Suppressor macrophage treated with lipopolysaccharide for 1 hour (primary cell): Measurements from ENCODE around the gene VTCN1.
A peak's percentile ranks its signal among the peaks of the same experiment; 100 is the strongest.
"Not testable (repeated sequence)": the region's sequence is repeated elsewhere in the genome, so short reads cannot be mapped to it uniquely, and the experiment has no call there.

Experiments used
- DNase-seq, 3 donors: peaks; one replicate each; pipeline ENCODE4 v3.0.0-alpha.2; 2020 to 2022

Gene VTCN1

DNA sequence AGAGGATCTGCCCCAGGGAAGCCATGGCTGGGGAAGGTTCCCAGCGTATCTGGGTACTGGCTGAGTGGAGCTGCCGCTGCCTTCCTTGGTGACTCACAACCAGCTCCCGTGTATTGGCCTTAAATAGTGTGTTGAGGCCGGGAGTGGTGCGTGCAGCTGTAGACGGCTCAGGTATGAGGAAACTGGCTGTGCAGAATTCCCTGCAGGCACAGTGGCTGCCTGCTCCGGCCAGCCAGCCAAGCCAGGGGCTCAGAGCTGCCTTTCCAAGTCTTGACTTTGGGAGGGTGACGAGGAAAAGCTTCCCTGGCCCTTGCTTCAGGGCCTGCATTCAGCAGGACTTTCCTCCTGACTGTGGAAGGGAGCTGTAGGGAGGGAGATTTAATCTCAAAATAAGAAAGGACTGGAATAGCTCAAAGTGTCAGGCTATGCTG is at the start of gene VTCN1:
Gene VTCN1 (minus strand): TSS at position 97 of the 431 bp plus-strand sequence. CDS start 72 bp downstream, at position 25.
- DNase-seq, result no peak

GRCh38 chr1:117258791-117259190 is 48.1 kb upstream of the VTCN1 start:
- DNase-seq, result no peak

DNA sequence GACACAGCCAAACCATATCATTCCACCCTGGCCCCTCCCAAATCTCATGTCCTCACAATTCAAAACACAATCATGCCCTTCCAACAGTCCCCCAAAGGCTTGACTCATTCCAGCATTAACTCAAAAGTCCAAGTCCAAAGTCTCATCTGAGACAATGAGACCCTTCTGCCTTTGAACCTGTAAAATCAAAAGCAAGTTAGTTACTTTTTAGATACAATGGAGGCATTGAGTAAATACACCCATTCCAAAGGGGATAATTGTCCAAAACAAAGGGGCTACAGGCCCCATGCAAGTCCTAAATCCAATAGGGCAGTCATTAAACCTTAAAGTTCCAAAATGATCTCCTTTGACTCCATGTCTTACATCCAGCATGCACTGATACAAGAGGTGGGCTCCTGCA is 47.3 kb upstream of the VTCN1 start:
- not testable (repeated sequence) for DNase-seq

- DNase-seq, result no peak
Measured at GRCh38 chr1:117257291-117257690, 46.6 kb upstream of the VTCN1 start.

GRCh38 chr1:117250061-117250606 is 39.4 kb upstream of the VTCN1 start:
- no peak for DNase-seq

DNA sequence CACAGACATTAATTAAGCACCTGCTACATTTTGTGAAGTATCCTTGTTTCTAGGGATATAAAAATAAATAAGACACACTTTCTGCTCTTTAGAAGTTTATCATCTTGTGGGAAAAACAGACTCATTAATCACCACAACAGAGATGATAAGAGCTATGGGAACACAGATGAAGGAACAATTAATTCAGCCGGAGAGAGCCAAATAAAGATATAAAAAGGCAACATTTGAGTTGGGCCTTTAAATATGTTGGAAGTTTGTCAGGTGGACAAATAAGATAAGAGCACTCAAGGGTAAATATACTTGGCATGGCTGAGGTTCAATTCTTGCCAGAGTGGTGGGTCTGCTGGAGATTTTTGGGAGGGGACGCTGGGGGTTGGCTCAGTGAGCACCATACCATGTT is 34.2 kb upstream of the VTCN1 start:
- DNase-seq, result no peak

GRCh38 chr1:117244306-117244705 is 33.6 kb upstream of the VTCN1 start:
- no peak for DNase-seq

GRCh38 chr1:117241512-117241911 is 30.8 kb upstream of the VTCN1 start:
- DNase-seq, result no peak

DNA sequence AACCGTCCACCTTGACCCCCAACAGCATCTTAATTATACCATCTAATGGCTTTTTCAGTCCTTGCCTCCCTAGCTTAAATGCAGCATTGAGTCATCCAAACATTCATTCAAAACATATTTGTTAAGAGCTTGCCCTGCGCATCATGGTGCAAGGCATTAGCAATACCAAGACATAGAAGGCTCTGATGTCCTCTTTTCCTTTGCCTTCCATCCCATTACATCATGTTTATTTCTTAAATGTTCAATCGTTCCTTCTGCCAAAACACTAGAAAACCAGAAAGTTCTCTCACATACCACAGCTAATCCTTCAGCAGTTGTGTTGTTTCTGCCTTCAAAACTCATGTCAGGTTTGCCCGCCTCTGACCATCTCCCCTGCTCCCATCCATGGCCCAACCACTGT is 29.8 kb upstream of the VTCN1 start:
- DNase-seq, result no peak

- no peak for DNase-seq
Measured at GRCh38 chr1:117239467-117239866, 28.7 kb upstream of the VTCN1 start.

- peak; percentile 4 to 18 (median 18) for DNase-seq
Measured at GRCh38 chr1:117237726-117238381, 27.1 kb upstream of the VTCN1 start.

DNA sequence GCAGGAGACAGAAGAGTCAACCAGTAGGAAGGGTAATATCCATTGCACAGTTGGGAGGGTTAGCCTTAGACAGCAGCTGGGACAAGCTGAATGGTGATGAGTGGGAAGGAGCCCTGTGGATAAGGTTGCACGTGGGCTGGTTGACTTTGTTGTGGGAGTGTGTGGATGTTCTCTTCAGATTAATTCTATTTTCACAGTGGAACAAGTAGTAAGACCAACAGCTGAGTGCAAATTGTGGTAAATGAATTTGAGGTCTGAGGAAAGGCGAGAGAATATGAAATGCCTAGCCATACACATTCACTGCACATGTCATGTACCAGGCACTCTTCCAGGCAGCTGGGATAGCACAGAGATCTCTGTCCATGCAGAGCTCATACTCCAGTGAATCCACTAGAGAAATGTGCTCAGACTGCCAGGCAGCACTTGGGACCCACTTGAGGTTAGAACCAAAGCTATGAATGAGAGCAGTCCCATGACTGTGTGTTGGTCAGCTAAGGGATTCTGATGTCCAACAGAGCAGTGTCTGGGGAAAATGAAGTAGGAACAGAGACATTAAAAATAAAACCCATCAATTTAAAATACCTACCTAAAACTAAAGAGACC is 25.2 kb upstream of the VTCN1 start:
- DNase-seq, result no peak

DNA sequence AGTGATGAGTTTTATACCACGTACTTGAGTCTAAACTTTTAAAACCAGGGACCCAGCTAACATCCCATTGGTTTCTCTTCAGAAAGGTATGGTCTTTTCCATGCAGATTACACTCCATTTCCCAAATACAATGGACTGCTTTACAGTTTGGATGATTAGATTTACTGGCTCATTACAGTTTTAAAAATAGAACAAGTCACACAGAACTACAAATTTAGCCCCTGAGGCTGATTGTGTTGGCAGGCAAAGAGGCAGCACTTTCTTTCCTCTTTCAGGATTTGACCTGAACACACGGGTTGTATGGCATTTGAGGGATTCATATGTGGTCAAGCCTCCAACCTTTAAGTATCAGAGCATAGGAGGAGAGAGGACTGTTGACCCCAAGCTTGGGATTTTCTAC is 21.8 kb upstream of the VTCN1 start:
- no peak for DNase-seq

DNA sequence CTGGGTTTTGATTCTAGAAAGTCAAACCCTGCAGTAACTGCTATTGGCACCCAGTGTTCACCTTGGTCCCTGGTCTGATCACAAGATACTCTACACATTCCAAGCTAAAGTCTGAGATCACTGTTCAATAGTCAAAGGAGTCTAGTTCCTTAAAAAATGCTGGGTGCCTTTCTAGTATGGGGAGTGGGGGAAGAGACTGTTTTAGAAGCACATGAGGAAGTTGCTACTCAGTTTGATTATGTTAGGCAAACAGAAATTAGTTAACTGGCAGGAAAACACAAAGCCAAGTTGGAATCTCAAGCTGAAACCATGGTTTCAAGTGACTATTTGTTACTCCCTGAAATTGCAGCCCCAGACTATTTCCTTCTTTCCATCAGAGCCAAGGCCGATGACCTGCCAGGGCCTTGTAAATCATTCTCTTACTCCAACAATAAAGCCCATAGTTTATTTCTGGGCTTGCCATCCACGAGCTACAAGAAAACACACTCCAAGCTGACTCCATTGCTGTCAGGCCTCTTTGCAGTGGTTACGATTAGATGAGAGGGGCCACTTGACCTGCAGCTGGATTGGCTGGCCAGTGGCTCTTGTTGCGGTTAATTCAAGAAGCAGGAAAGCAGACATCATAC is 21.1 kb upstream of the VTCN1 start:
- peak; percentile 6 to 20 (median 18) for DNase-seq

DNA sequence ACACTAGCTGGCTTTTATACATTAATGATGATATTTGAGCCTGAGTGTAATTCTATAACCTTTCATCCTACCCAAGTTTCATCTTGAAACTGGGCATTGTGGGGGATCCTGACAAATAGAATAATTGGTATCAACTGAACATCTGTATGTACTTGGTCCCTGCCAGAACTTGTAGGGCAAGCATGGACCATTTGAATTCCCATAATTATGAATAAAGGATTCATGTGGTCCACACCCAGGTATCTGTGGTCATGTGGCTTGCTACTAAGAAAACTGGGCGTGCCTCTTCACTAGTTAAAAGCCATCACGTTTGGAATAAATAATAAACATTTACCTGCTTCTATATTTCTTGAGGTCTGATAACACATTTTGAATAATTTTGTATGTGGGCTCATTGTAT is 20.6 kb upstream of the VTCN1 start:
- no peak for DNase-seq

DNA sequence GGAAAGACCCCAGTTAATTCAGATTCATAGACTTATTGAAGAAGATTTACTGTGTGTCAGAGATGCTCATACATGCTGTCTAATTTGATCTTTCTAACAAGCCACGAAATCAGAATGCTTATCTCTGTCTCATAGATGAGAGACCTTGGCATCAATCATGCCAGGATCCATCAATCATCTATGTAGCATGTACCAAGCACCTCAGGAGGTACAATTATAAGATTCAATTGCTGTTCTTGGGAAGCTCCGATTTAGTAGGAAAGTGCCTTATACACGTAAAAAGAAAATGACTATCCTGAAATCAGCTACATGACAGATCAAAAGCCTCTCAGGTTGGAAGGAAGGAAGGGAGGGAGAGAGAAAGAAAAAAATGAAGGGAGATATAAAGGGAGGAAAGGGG is 18.5 kb upstream of the VTCN1 start:
- no peak for DNase-seq

DNA sequence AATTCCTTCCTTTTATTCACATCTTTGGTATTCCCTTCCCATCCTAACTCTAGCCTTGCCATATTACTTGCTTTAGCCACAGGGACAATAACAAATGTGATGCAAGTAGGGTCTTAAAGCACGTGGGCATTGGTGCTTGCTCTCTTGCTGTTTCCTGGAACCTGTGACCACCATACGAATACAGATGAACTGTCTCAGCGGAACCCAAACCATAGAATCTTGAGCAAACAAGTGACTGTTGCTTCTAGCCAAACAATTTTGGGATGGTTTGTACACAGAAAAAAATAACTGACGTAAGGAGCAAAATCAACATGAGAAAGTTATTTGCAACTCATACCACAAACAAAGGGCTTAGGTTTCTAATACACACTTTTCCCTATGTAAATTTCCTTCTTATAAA is 15.2 kb upstream of the VTCN1 start:
- DNase-seq, result no peak

DNA sequence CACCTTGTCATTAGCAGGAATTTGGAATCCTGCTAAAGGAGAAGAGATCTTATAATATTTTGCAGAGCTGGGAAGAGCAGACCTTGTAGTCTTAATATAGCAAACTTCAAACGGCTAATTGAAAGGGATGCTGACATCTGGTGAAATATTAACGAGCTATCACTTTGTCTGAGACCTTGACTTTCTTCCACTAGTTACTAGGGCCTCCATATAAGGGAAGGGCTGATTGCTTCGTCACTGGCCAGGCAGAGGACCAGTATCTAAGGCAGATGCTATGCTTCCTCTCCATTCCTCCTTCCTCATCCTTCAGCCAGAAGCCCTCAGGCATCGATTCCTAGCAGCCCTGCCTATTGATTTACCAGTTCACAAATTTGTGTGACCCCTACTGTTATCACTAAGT is 6.0 kb upstream of the VTCN1 start:
- no peak for DNase-seq

- DNase-seq, result no peak
Measured at GRCh38 chr1:117215733-117216462, 5.2 kb upstream of the VTCN1 start.

DNA sequence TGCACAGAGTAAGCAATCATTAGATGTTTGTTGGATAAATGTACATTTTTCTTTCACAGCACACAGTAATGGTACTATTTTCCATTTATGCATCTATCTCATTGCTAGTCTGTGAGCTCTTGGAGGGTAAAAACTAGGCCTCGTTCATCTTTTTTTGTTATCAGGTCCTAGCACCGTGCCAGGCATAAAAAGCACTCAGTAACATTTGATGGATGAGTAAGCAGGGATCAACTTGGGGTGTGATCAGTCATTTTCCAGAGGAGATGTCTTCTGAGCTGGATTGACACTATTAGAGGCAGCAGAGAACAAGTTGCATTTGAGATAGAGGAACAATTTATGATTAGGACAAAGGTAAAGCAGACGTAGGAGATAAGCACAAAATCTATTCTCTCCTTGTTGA is 4.3 kb upstream of the VTCN1 start:
- no peak for DNase-seq

GRCh38 chr1:117213046-117213445 is 2.3 kb upstream of the VTCN1 start:
- DNase-seq, result no peak

DNA sequence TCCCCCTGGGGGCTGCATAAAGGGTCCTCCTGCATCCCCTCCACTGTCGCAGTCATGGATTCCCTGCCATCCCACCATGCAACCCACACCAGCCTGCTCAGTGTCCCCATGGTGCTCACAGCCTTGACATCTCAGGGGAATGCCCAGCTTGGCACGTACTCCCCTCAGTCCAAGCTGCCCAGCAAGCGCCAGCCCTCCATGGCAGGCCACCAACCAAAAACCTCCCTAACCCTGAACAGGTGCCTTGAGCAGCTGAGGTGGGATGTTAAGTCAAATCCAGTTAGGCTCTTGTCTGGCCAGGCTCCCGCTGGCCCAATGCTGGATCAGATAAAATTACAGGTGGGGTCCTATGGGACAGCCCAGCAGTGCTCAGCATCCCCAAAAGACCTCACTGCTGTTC is 341 bp downstream of the VTCN1 start:
- no peak for DNase-seq

GRCh38 chr1:117209094-117209493 is 1.6 kb downstream of the VTCN1 start:
- no peak for DNase-seq
